CD14-positive monocyte (primary cell): ENCODE data around the gene HTR5A. TPM values are rescaled to one million over a fixed set of nuclear protein-coding genes. Genes with fewer than 3 reads are reported as not detected.

Experiments
- DNase-seq, 3 donors: peaks; one replicate each; pipeline ENCODE4 v3.0.0-alpha.2; 2011 to 2022
- H2AFZ ChIP-seq: 2 replicates; pipeline ENCODE4 v1.6.0; 2012; ENCODE audit warnings: mild to moderate bottlenecking, low read depth, low read length, inconsistent platforms; ENCODE audit not compliant: insufficient read depth, poor library complexity, severe bottlenecking
- H3K27ac ChIP-seq, 2 donors: 1 replicate in 1 of 2; 2 replicates in 1 of 2; pipeline ENCODE4 v1.5.1; 2012 to 2013; ENCODE audit warnings: low read length in 2 of 2, control low read depth in 1 of 2, inconsistent platforms in 1 of 2, low read depth in 1 of 2, mild to moderate bottlenecking in 1 of 2
- H3K27me3 ChIP-seq, 2 donors: one replicate each; pipeline versions ENCODE4 v1.6.0 to v1.6.1; 2011 to 2013; ENCODE audit warnings: low read length in 2 of 2; ENCODE audit not compliant: control insufficient read depth in 2 of 2, insufficient read depth in 2 of 2
- H3K36me3 ChIP-seq, 2 donors: replicated peaks in 1 of 2; 1 replicate in 1 of 2; 2 replicates in 1 of 2; pipeline versions ENCODE4 v1.5.1 to v1.6.1; 2012 to 2013; ENCODE audit warnings: low read length in 2 of 2, control low read depth in 1 of 2, inconsistent platforms in 1 of 2, mild to moderate bottlenecking in 1 of 2; ENCODE audit not compliant: insufficient read depth in 2 of 2, control insufficient read depth in 1 of 2
- H3K4me1 ChIP-seq, 2 donors: 1 replicate in 1 of 2; 2 replicates in 1 of 2; pipeline versions ENCODE4 v1.5.1 to v1.6.1; 2012 to 2013; ENCODE audit warnings: low read length in 2 of 2, control low read depth in 1 of 2, inconsistent platforms in 1 of 2, mild to moderate bottlenecking in 1 of 2, moderate library complexity in 1 of 2; ENCODE audit not compliant: insufficient read depth in 2 of 2, control insufficient read depth in 1 of 2
- H3K4me2 ChIP-seq: replicated peaks from 2 replicates; pipeline ENCODE3; 2012; ENCODE audit warnings: low read length, moderate library complexity, mild to moderate bottlenecking; ENCODE audit not compliant: poor library complexity, severe bottlenecking; ENCODE audit errors: extremely low read depth
- H3K4me3 ChIP-seq, 3 experiments: fragments of 200-600 bp in 1 of 3; sonication (generic) in 1 of 3; replicated peaks in 1 of 3; 1 replicate in 2 of 3; 2 replicates in 1 of 3; pipeline ENCODE4 v1.5.1; 2011 to 2013; ENCODE audit warnings: low read length in 3 of 3, mild to moderate bottlenecking in 3 of 3, control low read depth in 2 of 3, low read depth in 2 of 3, inconsistent platforms in 1 of 3, moderate library complexity in 1 of 3
- H3K79me2 ChIP-seq: 2 replicates; pipeline ENCODE4 v1.6.0; 2012; ENCODE audit warnings: mild to moderate bottlenecking, control low read depth, inconsistent platforms, low read length, moderate library complexity; ENCODE audit not compliant: insufficient read depth
- H3K9ac ChIP-seq: 2 replicates; pipeline ENCODE4 v1.6.0; 2017; ENCODE audit warnings: low read length, mild to moderate bottlenecking; ENCODE audit not compliant: insufficient read depth, poor library complexity, severe bottlenecking
- H3K9me3 ChIP-seq, 2 donors: replicated peaks in 1 of 2; 1 replicate in 1 of 2; 2 replicates in 1 of 2; pipeline versions ENCODE4 v1.5.1 to v1.6.1; 2012 to 2013; ENCODE audit warnings: low read length in 2 of 2, control low read depth in 1 of 2; ENCODE audit not compliant: control insufficient read depth in 1 of 2, insufficient read depth in 1 of 2
- H4K20me1 ChIP-seq: 2 replicates; pipeline ENCODE4 v1.6.0; 2012; ENCODE audit warnings: mild to moderate bottlenecking, low read length, control low read depth, moderate library complexity; ENCODE audit not compliant: insufficient read depth
- H3K27ac Mint-ChIP-seq, 7 donors: one replicate each; pipeline ENCODE4 v1.8.0; 2020; ENCODE audit warnings: mild to moderate bottlenecking in 7 of 7, mixed read lengths in 7 of 7, moderate library complexity in 6 of 7, inconsistent platforms in 2 of 7
- H3K27me3 Mint-ChIP-seq, 3 donors: one replicate each; pipeline ENCODE4 v1.8.0; 2021 to 2022; ENCODE audit warnings: low read depth in 3 of 3, mild to moderate bottlenecking in 3 of 3, mixed read lengths in 3 of 3, moderate library complexity in 3 of 3, inconsistent platforms in 1 of 3
- H3K36me3 Mint-ChIP-seq, 2 donors: one replicate each; pipeline ENCODE4 v1.8.0; 2020; ENCODE audit warnings: mixed read lengths in 2 of 2, inconsistent platforms in 1 of 2, mild to moderate bottlenecking in 1 of 2
- H3K4me1 Mint-ChIP-seq: one replicate; pipeline ENCODE4 v1.8.0; 2020; ENCODE audit warnings: mild to moderate bottlenecking, mixed read lengths
- H3K4me3 Mint-ChIP-seq, 2 donors: one replicate each; pipeline ENCODE4 v1.8.0; 2020; ENCODE audit warnings: mild to moderate bottlenecking in 2 of 2, mixed read lengths in 2 of 2, moderate library complexity in 1 of 2
- H3K9me3 Mint-ChIP-seq, 7 donors: one replicate each; pipeline ENCODE4 v1.8.0; 2020 to 2022; ENCODE audit warnings: mixed read lengths in 7 of 7, mild to moderate bottlenecking in 6 of 7, moderate library complexity in 6 of 7, inconsistent platforms in 2 of 7
- WGBS: methylation state at CpG from one replicate; pipeline ENCODE4 v1.1.5; 2013; ENCODE audit warnings: missing lambda C conversion rate; ENCODE audit not compliant: insufficient coverage; 5-methylcytosine and 5-hydroxymethylcytosine counted together
- intact Hi-C, 2 donors: fragments of 100-400 bp; cut with micrococcal nuclease; formaldehyde crosslinking; loops; one replicate each; pipeline versions ENCODE4 v1.15.0 to v1.15.1; 2023
- polyA plus RNA-seq, 3 donors: library from polyadenylated mRNA; depleted of rRNA in 1 of 3; unstranded in 2 of 3; stranded (reverse) in 1 of 3; fragments of 300-500 nt in 2 of 3; fragments of >200 nt in 1 of 3; fragmentation: Illumina TruSeq in 2 of 3; gene quantifications; 1 replicate in 2 of 3; 2 replicates in 1 of 3; pipeline ENCODE4 v1.2.3, GENCODE V29; 2012 to 2021
- TF ChIP-seq, protein P1 (sequence below): fragments of 200-600 bp; IDR thresholded peaks from one replicate; pipeline ENCODE4 v1.8.0; 2022; ENCODE audit warnings: antibody characterized with exemption, mild to moderate bottlenecking

Gene HTR5A
- polyA plus RNA-seq, 3 donors = not detected

- no peak overlapping the region for H3K4me3 Mint-ChIP-seq
- no peaks in the 10 kb centered on the region for H3K36me3 Mint-ChIP-seq
- peaks cover 0 to 6% (median 1%) of the 10 kb centered on the region in 3 donors for H3K27me3 Mint-ChIP-seq
- Histone ChIP-seq H3K79me2 (no peaks in the 10 kb centered on the region), H3K4me1 (no peaks in the 10 kb centered on the region), H3K4me3 (no peak overlapping the region), H2AFZ (no peak overlapping the region), H4K20me1 (no peaks in the 10 kb centered on the region), H3K36me3 (no peaks in the 10 kb centered on the region), H3K9ac (no peak overlapping the region), H3K9me3 (no peaks in the 10 kb centered on the region), H3K27me3 (no peaks in the 10 kb centered on the region), H3K27ac (no peak overlapping the region), H3K4me2 (no peak overlapping the region)
- DNase-seq = no peak
- TF ChIP-seq, protein P1, sequence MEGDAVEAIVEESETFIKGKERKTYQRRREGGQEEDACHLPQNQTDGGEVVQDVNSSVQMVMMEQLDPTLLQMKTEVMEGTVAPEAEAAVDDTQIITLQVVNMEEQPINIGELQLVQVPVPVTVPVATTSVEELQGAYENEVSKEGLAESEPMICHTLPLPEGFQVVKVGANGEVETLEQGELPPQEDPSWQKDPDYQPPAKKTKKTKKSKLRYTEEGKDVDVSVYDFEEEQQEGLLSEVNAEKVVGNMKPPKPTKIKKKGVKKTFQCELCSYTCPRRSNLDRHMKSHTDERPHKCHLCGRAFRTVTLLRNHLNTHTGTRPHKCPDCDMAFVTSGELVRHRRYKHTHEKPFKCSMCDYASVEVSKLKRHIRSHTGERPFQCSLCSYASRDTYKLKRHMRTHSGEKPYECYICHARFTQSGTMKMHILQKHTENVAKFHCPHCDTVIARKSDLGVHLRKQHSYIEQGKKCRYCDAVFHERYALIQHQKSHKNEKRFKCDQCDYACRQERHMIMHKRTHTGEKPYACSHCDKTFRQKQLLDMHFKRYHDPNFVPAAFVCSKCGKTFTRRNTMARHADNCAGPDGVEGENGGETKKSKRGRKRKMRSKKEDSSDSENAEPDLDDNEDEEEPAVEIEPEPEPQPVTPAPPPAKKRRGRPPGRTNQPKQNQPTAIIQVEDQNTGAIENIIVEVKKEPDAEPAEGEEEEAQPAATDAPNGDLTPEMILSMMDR = no peak
- H3K4me1 Mint-ChIP-seq = no peaks in the 10 kb centered on the region
- 79% methylated on average over 2 of the region's 4 CpGs for WGBS
- intact Hi-C loops = no loop called here
- peaks cover 0 to 4% (median 0%) of the 10 kb centered on the region in 7 donors for H3K9me3 Mint-ChIP-seq
- no peak overlapping the region for H3K27ac Mint-ChIP-seq
Measured at GRCh38 chr7:155107126-155107525, 37.0 kb downstream of the HTR5A start.

- 81% methylated on average over 12 of the region's 20 CpGs for WGBS
- H3K27ac Mint-ChIP-seq = no peak overlapping the region
- intact Hi-C loops = no loop called here
- Histone ChIP-seq H3K27me3 (no peaks in the 10 kb centered on the region), H3K9ac (no peak overlapping the region), H3K36me3 (no peaks in the 10 kb centered on the region), H2AFZ (no peak overlapping the region), H3K4me2 (no peak overlapping the region), H3K4me1 (no peaks in the 10 kb centered on the region), H3K9me3 (no peaks in the 10 kb centered on the region), H3K4me3 (no peak overlapping the region), H4K20me1 (no peaks in the 10 kb centered on the region), H3K79me2 (no peaks in the 10 kb centered on the region), H3K27ac (no peak overlapping the region)
- TF ChIP-seq, protein P1 = no peak
- peaks cover 0 to 8% (median 1%) of the 10 kb centered on the region in 3 donors for H3K27me3 Mint-ChIP-seq
- no peaks in the 10 kb centered on the region for H3K36me3 Mint-ChIP-seq
- no peak for DNase-seq
- no peaks in the 10 kb centered on the region for H3K4me1 Mint-ChIP-seq
- no peak overlapping the region for H3K4me3 Mint-ChIP-seq
- peaks cover 0 to 4% (median 0%) of the 10 kb centered on the region in 7 donors for H3K9me3 Mint-ChIP-seq
Measured at GRCh38 chr7:155108144-155108901, 38.2 kb downstream of the HTR5A start.
